ENCODE measurements around the gene ALKBH5. TPM values are rescaled to one million over a fixed set of nuclear protein-coding genes. Genes with fewer than 3 reads are reported as not detected.
A peak's percentile ranks its signal among the peaks of the same experiment; 100 is the strongest.

Gene ALKBH5
- total RNA-seq, 1 donor from 2014 or later, result 99.1 TPM

DNA sequence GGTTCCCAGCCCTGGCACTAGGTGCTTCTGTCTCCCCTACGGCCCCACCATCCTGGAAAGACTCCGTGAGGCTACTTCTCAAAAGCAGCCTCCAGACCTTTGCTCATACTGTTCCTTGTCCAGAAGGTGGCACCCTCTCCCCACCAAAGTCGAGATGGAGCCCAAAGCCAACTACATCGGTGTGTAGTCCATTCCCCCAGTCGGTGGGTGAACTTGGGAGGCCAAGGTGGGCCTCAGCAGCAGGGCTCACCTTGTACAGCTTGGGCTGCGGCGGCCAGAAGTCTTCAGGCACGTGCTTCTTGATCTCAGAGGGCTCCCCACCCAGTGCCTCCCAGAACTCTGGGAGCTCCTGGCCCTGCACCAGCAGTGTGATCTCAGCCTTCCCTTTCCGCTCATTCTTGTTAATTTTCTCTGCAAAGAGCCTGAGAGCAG, 64.7 kb downstream of the ALKBH5 start:
- no peak for DNase-seq

DNA sequence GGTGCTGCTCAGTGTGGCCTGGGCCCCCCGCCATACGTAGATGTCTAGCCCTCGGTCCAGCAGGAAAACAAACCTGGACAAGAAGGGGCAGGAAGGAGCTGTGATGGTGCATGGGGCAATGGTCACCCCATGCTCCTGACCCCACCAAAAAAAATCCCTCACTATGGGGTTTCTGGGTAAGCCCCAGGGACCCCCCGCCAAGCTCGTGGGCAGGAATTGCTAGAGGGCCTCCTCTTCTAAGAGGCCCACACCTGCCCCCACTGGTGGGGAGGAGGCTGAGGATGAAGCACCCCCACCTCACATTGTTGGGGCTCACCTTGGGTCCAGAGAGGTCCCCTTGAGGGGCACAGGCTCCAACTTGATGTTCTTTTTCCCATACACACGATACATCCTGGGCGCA, 65.2 kb downstream of the ALKBH5 start:
- DNase-seq (no peak), ATAC-seq (no peak)
- H3K27me3 ChIP-seq, result no peaks in the 10 kb centered on the region
- peaks cover 94% of the 10 kb centered on the region for H3K36me3 ChIP-seq
- H3K4me3 ChIP-seq, result no peak overlapping the region
- peak overlapping the region; percentile 6 for H3K27ac ChIP-seq
- intact Hi-C loops (cut with DNase I), result no loop called here
- no peaks in the 10 kb centered on the region for H3K9me3 ChIP-seq
- TF ChIP-seq, protein P1, sequence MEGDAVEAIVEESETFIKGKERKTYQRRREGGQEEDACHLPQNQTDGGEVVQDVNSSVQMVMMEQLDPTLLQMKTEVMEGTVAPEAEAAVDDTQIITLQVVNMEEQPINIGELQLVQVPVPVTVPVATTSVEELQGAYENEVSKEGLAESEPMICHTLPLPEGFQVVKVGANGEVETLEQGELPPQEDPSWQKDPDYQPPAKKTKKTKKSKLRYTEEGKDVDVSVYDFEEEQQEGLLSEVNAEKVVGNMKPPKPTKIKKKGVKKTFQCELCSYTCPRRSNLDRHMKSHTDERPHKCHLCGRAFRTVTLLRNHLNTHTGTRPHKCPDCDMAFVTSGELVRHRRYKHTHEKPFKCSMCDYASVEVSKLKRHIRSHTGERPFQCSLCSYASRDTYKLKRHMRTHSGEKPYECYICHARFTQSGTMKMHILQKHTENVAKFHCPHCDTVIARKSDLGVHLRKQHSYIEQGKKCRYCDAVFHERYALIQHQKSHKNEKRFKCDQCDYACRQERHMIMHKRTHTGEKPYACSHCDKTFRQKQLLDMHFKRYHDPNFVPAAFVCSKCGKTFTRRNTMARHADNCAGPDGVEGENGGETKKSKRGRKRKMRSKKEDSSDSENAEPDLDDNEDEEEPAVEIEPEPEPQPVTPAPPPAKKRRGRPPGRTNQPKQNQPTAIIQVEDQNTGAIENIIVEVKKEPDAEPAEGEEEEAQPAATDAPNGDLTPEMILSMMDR (IDR thresholded peaks at IDR 0.05), result no peak
- no peaks in the 10 kb centered on the region for H3K4me1 ChIP-seq

More for the DNA sequence above, 64.7 kb downstream of the ALKBH5 start:
- H3K9me3 ChIP-seq, result no peaks in the 10 kb centered on the region
- peak overlapping the region; percentile 44 for H3K27ac ChIP-seq
- intact Hi-C loops (cut with DNase I), result no loop called here
- H3K4me1 ChIP-seq, result no peaks in the 10 kb centered on the region
- H3K36me3 ChIP-seq, result peaks cover 91% of the 10 kb centered on the region
- ATAC-seq, result peak; percentile 68
- H3K4me3 ChIP-seq, result no peak overlapping the region
- H3K27me3 ChIP-seq, result no peaks in the 10 kb centered on the region
- TF ChIP-seq, protein P1 (IDR thresholded peaks at IDR 0.05), result peak; percentile 55

DNA sequence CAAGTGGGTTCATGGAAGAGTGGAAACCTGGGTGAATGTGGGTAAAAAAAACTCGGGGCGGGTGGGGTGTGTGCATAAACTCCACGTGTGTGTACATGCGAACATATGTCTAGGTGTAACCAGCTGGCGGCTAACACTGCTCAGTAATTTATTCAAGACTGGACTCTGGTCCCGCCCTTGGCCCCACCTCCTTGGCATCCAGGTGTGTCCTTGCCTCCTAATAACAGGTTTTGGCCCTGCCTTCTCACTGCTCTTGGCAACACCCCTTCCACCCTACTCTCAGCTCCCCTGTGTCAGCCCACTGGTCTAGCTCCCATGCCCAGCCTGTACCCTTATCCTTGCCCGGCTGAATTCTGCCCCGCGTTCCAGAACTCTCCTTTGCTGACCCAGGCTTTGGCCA, 66.6 kb downstream of the ALKBH5 start:
- DNase-seq (no peak), ATAC-seq (peak; percentile 2)
- Histone ChIP-seq H3K27me3 (no peaks in the 10 kb centered on the region), H3K4me3 (no peak overlapping the region), H3K9me3 (no peaks in the 10 kb centered on the region), H3K36me3 (peaks cover 95% of the 10 kb centered on the region), H3K4me1 (no peaks in the 10 kb centered on the region), H3K27ac (no peak overlapping the region)
- TF ChIP-seq, protein P1 (IDR thresholded peaks at IDR 0.05), result no peak
- intact Hi-C loops (cut with DNase I), result no loop called here

- TF ChIP-seq, protein P1 (IDR thresholded peaks at IDR 0.05), result no peak
- Histone ChIP-seq H3K4me1 (no peaks in the 10 kb centered on the region), H3K9me3 (no peaks in the 10 kb centered on the region), H3K36me3 (peaks cover 95% of the 10 kb centered on the region), H3K27me3 (no peaks in the 10 kb centered on the region), H3K27ac (no peak overlapping the region), H3K4me3 (no peak overlapping the region)
- ATAC-seq (no peak), DNase-seq (no peak)
- intact Hi-C loops (cut with DNase I), result no loop called here
These were observed 67.1 kb downstream of the ALKBH5 start for GRCh38 chr17:18250708-18251107.

GRCh38 chr17:18251204-18251603, 67.6 kb downstream of the ALKBH5 start:
- peaks cover 95% of the 10 kb centered on the region for H3K36me3 ChIP-seq
- TF ChIP-seq, protein P1 (IDR thresholded peaks at IDR 0.05), result no peak

DNA sequence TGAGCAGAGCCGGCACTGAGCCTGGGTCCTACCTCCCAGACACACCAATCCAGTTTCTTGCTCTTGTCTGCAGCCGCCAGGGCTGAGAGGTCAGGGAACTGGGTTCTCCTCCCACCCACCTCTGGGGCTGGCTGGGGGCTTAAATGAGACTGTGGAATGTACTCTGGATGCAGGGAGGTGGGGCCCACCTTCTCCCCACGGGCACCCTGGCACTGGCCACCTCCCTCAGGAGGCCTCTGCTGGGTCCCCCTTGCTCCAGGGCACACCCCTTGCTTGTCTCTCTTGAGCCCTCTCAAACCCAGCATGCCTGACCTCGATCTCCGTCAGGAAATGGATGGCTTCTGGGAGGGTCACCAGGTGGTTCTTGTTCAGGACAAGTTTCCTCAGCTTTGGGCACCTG, 68.5 kb downstream of the ALKBH5 start:
- Histone ChIP-seq H3K36me3 (peaks cover 94% of the 10 kb centered on the region), H3K4me1 (peaks cover 9% of the 10 kb centered on the region), H3K4me3 (no peak overlapping the region), H3K9me3 (no peaks in the 10 kb centered on the region), H3K27ac (no peak overlapping the region), H3K27me3 (no peaks in the 10 kb centered on the region)
- no peak for DNase-seq
- TF ChIP-seq, protein P1 (IDR thresholded peaks at IDR 0.05), result no peak
- intact Hi-C loops (cut with DNase I), result no loop called here
- ATAC-seq, result no peak

More at GRCh38 chr17:18251204-18251603, 67.6 kb downstream of the ALKBH5 start:
- Histone ChIP-seq H3K4me1 (no peaks in the 10 kb centered on the region), H3K27ac (no peak overlapping the region), H3K4me3 (no peak overlapping the region), H3K9me3 (no peaks in the 10 kb centered on the region), H3K27me3 (no peaks in the 10 kb centered on the region)
- DNase-seq (no peak), ATAC-seq (no peak)
- intact Hi-C loops (cut with DNase I), result no loop called here
